CD4-positive, alpha-beta T cell treated with Interleukin-17A for 1 hour (primary cell): ENCODE measurements around the gene NUDT4.
A peak's percentile ranks its signal among the peaks of the same experiment; 100 is the strongest.
"Not testable (repeated sequence)": the region's sequence is repeated elsewhere in the genome, so short reads cannot be mapped to it uniquely, and the experiment has no call there.

Source experiments
- DNase-seq: peaks from one replicate; pipeline ENCODE4 v3.0.0-alpha.2; 2020

Gene NUDT4

GRCh38 chr12:93429852-93430251 is 52.1 kb downstream of the NUDT4 start:
- no peak for DNase-seq

- no peak for DNase-seq
These were observed 52.6 kb downstream of the NUDT4 start for GRCh38 chr12:93430280-93430679.

GRCh38 chr12:93432031-93432430 is 54.3 kb downstream of the NUDT4 start:
- DNase-seq = not testable (repeated sequence)

GRCh38 chr12:93434256-93434865 is 56.6 kb downstream of the NUDT4 start:
- no peak for DNase-seq

GRCh38 chr12:93438266-93439050 is 60.7 kb downstream of the NUDT4 start:
- no peak for DNase-seq

GRCh38 chr12:93440043-93440835 is 62.5 kb downstream of the NUDT4 start:
- DNase-seq = no peak

GRCh38 chr12:93441081-93441616 is 63.4 kb downstream of the NUDT4 start:
- DNase-seq = peak; percentile 54

- peak; percentile 96 for DNase-seq
These were observed 64.1 kb downstream of the NUDT4 start, which contains the start of gene UBE2N for GRCh38 chr12:93441617-93442410. TSS of gene UBE2N (minus strand) at chr12:93441947. CDS start at chr12:93441884, 63 bp downstream.

GRCh38 chr12:93442411-93443340 is 65.0 kb downstream of the NUDT4 start:
- no peak for DNase-seq

- DNase-seq = no peak
These were observed 65.9 kb downstream of the NUDT4 start for GRCh38 chr12:93443576-93443975.

GRCh38 chr12:93447555-93448290 is 70.0 kb downstream of the NUDT4 start:
- peak; percentile 36 for DNase-seq

GRCh38 chr12:93448796-93449195 is 71.1 kb downstream of the NUDT4 start:
- DNase-seq = no peak

- DNase-seq = no peak
These were observed 71.6 kb downstream of the NUDT4 start for GRCh38 chr12:93449277-93449676.

GRCh38 chr12:93451423-93452158 is 73.9 kb downstream of the NUDT4 start:
- no peak for DNase-seq

GRCh38 chr12:93453633-93454032 is 75.9 kb downstream of the NUDT4 start:
- no peak for DNase-seq

- DNase-seq = no peak
These were observed 78.4 kb downstream of the NUDT4 start for GRCh38 chr12:93456077-93456476.
